Activated CD4-positive, alpha-beta T cell treated with anti-CD3 and anti-CD28 coated beads for 48 hours (primary cell): ENCODE data around the gene IL17B.

Source experiments
- DNase-seq: peaks from one replicate; pipeline ENCODE4 v3.0.0-alpha.2; 2020

Gene IL17B

DNA sequence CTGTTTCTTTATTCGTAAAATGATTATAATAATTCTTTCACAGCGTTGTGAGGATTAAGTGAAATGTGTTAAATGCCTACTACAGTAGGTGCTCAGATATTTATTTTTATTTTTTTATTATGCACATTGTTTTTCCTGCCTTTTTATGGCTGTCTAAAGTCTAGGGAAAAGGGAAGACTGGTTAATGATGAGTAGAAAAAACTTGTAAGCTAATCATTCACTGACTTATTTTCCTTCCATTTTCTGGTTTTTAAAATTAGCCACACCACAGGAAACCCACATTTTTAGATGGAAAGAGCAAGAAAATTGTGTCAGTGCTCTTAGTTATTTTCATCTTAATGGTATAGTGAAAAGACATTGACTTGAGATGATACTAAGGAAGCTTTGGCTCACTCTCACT lies 25.2 kb downstream of the IL17B start:
- DNase-seq: no peak

DNA sequence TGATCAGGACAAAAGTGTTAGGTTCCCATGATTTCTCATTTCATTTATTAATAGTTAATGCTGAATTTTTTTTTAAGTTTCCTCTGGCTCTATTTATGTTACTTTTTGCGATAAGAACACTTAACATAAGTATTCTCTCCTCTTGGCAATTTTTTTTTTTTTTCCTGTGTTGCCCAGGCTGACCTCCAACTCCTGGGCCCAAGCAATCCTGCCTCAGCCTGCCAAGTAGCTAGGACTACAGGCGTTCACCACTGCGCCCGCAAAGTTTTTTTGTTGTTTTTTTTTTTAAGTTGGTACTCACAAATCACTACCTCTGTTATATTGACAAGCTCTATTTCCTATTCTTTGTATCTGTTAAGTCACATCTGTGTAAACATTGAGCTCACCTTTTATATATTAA lies 26.9 kb downstream of the IL17B start:
- no peak for DNase-seq

DNA sequence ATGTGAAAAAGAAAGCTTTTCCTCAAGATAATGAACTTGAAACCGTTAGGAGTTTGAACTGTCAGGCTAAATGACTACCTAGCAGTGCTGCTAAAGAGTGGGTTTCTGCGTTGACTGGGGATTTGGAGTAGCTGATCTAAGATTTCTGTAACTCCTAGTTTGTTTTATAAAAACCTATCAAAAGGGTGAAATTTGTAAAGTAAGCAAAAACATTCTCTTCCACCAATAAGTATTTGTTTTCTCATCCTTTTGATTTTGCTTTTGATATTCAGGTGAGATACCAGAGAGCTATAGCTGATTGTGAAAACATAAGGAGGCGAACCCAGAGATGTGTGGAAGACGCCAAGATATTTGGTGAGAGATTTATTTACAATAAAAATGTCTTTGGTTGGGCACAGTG lies 29.7 kb downstream of the IL17B start:
- no peak for DNase-seq

DNA sequence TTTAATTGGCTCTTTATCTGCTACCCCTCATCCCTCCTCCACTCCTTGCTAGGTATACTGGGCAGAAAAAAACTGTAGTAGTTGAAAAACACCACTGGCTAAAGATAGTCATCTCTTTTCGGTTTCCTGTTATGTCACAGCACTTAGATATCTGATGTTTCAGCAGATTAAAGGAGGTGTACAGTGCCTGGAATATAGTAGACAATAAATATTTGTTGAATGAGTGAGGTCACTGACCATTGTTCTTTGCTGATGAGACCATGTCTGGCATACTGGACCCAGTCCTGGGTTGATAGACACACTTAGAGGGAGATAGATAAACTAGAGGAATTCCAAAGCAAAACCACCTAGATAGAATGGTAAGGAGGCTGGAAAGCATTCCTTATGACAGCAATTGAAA lies 30.6 kb downstream of the IL17B start:
- no peak for DNase-seq

DNA sequence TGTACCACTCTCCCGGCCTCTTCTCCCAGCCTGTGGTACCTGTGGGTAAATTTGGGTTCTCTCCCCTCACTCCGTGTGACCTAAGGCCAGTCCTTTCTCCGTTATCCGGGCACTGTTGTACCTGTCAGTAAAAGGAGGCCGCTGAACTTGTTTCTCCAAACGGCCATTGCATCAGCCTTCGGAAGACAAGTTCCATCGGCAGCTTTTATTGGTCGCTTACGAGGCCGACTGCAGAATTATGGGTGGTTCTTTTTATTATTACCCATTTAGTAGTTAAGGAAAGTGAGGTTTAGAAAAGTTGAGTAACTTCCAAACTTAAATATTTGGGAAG lies 33.2 kb downstream of the IL17B start:
- peak; percentile 30 for DNase-seq

DNA sequence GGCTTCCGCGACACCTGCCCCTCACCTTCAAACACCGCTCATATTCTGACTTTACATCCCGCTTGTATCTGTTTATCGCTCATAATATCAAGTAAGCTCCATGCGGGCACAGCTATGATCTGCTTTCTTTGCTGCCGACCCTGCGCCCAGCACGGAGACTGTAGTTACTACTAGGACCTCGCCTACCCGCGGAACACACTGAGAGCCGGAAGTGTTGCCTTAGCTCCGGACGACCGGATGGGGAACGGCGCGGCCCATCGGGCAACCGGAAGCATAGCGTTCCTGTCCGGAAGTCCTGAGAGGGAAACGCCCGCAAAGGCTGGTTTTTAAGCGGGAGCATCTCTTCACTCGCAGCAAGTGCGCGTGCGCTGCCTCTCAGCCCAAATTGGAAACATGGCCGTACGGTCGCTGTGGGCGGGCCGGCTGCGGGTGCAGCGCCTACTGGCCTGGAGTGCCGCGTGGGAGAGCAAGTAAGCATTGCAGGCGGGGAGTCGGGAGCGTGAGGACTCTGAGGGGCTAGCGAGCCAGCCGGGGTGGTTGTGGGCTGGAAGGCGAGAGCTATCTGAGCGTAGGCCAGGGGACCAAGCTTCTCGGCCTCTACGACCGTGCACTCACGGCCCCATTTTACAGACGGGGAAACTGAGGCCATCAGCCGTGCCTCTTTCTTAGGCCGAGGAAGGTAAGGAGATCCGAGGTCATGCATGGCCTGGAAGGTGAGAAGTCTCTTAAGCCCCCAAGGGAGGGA lies 33.8 kb downstream of the IL17B start, which contains the start of gene GRPEL2:
Gene GRPEL2 (plus strand): TSS at position 353 of the 745 bp plus-strand sequence. CDS start 41 bp downstream, at position 394.
- peak; percentile 97 for DNase-seq

DNA sequence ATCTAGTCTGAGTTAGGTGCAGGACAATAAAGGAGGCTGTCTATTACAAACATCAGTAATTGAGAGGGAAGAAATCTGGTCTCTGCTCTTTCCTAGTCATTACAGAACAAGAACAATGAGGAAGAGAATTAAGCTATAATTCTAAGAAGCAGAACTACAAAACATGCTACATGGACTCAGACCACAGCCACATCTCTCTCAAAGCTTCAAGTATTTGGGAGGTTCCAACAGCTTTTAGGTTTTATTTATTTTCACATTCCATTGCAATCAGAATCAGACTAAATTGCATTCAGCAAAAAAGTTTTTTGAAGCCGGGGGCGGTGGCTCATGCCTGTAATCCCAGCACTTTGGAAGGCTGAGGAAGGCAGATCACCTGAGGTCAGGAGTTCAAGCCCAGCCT lies 34.9 kb downstream of the IL17B start:
- no peak for DNase-seq

DNA sequence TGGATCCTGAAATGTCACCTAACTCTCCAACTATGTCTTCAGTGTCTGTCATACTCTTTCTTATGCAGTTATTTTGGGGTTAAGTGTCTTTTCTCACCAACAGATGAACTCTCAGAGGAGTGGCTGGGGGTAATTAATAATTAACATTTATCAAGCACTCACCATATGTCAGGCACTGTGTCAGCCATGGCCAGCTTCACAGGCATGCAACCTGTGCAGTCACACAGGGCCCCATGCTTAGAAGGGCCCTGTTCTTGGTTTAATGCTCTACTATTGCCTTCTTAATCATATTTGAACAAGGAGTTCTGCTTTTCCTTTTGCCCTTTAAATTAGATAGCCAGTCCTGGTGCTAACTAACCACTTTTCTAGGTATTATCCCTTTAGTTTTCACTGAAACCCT lies 37.2 kb downstream of the IL17B start:
- no peak for DNase-seq

DNA sequence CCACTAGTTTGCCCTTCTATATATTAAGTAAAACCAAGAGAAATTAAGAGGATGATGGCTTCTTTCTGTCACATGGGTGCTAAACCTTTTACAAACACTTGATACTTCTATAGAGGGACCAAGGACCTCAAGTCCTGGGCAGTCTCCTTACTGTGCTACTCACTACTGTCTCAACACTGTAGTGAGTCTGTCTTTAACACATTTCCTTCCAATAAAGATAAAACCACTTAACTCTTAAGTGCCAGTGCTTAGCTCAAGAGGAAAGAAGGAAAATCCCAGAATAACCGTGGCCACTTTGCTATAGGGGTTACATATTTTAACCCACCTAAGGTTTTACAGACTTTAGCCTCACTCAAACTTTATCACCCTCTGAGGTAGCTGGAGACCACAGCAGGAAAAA lies 38.2 kb downstream of the IL17B start:
- no peak for DNase-seq

DNA sequence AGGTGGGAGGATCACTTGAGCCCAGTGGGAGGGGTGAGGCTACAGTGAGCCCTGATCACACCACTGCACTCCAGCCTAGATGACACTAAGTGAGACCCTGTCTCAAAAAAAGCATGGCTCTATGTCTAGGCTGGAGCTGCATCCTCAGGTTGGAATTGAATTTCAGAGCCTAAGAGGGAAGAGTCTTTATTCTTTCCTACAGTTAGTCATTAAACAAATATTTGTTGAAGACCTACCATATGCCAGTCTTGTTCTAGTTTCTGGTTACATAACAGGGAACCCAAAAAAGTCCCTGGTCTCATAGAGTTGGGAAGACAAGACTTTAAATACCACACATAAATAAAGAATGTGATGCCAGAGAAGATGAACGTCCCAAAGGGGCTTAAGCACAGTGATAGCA lies 40.7 kb downstream of the IL17B start:
- DNase-seq: no peak

DNA sequence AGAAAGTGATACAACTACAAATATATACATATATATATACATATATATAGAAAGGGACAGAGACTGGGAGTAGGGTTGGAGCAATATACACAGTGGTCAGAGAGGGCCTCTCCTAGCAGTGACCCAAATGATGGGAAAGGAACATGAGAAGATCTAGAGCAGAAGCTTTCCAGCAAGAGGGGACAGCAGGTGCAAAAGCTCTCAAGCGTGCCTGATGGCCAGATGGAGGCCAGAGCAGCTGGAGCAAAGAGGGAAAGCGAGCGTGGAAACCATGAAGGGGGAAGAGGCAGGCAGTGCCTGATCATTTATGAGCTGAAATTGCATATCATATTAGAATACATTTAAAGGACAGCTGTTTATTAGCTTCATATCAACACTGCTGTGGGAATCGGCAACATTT lies 41.4 kb downstream of the IL17B start:
- DNase-seq: no peak

DNA sequence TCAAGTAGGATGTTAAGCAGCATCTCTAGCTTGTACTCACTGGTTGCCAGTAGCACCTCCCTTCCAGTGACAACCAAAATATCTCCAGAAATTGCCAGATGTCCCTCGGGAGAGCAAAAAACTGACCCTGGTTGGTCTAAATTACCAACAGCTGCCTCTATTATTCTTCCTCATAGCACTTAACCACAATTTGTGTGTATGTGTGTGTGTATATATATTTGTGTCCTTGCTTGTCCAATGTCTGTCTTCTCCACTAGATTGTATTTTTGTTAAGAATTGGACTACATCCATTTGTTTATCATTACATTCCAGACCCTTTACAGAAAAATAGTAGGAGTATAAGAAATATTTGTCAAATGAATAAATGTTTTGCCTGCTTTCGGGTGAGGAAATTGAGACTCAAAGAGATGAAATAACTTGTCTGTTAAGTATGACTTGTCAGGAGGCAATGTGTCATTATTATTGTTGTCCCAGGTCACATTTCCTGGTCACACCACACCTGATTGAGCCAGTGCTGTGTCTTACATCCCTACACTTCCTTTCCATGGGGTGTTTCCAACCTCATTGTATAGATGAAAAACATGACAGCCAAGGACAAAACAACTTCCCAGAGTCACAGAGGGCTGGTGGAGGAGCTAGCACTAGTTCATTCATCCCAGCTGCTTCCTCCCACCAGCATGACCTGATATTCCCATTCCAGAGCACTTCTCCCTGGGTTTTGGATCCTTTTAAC lies 45.2 kb downstream of the IL17B start:
- no peak for DNase-seq

DNA sequence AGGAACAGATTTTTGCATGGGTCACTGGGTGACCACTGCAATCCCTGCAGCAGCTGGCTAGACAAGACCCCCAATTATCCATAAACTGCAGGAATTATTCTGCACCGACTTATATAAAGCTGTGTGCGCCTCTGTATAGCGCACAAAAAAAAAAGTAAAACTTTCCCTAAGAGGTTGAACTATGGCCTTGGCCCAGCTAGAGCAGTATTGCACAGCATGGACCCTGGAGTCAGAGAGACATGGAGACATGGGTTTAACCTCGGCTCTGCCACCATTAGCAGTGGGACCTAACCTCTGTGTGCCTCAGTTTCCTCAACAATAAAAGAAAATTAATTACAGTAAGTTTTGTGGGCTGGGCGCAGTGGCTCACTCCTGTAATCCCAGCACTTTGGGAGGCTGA lies 50.9 kb downstream of the IL17B start:
- DNase-seq: no peak

DNA sequence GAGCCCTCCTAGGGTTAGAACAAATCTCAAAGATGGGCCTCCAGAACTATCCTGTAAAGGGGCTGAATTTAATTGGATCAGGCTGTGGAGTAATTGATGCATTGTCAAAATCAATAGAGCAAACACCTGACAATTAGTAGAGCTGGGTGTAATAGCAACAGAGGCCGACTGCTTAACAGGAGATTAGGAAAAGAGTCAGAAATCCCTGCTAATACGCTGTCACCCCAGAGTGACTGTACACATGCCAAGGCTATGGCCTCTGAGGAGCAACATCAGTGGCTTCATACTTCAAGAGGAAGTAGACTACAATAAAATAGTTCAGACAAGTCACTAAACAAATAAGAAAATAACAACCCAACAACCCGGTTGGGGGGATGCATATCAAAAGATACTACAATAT lies 52.5 kb downstream of the IL17B start:
- no peak for DNase-seq

DNA sequence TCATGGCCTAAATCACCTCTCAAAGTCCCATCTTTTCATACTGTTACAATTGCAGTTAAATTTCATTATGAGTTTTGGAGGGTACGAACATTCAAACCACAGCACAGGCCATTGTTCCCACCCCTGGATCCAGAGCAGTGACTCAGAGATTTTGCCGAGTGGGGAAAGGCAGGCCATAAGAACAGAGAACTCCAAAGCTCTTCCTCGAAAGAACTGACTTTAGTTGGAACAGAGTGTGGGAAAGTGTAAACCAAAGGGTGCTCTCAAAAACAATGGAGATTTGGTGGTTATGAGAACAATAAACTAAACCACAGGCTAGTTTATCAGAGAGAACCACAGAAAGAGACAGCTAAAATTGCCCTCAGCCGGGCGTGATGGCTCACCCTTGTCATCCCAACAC lies 53.2 kb downstream of the IL17B start:
- DNase-seq: no peak

DNA sequence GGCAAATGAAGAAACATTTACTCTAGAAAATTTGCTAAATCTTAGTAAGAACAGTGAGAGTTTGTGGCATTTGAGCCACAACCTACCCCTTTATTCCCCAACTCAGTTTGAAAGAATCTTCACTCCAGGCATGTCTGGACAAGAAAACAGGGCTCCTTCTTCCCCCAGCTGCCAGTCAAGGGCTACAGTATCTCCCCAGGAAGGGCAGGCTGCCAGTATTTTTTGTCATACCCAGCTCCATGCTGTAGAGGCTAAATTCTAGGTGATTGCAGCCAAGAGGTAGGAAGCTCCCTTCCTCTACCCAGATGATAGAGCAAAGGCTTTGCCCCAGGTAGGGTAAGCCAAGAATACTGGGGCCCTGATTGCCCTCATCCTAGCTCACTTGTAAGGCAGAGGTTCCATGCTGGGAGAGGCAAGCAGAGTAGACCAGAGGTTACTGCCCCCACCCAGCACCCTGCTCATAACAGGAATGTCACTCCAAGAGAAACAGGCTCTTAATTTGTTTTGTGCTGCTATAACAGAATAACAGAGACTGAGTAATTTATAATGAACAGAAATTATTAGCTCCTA lies 53.8 kb downstream of the IL17B start:
- DNase-seq: no peak

DNA sequence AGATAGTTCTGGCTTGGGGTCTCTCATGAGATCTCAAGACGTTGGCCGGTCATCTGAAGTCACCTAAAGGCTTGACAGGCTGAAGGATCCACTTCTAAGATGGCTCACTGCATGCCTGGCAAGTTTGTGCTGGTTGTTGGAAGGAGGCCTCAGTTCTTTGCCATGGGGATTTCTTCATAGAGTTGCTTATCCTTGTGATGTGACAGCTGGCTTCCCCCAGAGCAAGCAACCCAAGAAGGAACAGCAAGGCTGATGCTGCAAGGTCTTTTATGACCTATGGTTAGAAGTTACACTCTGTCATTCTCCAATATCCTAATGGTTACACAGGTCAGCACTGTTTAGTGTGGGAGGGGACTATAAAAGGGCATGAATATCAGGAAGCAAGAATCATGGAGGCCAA lies 54.5 kb downstream of the IL17B start:
- no peak for DNase-seq
